Endothelial cell of umbilical vein (primary cell): Measurements from ENCODE around the gene MGAT4A.

Experiments
- CTCF ChIP-seq, 2 donors: IDR thresholded peaks; 1 replicate in 1 of 2; 2 replicates in 1 of 2; pipeline ENCODE4 v1.5.1; 2011; ENCODE audit warnings: low read length in 2 of 2, mild to moderate bottlenecking in 2 of 2, moderate library complexity in 2 of 2, control low read depth in 1 of 2, inconsistent platforms in 1 of 2, low read depth in 1 of 2; ENCODE audit not compliant: insufficient read depth in 1 of 2; ENCODE audit errors: extremely low read depth in 1 of 2
- EZH2 ChIP-seq: IDR thresholded peaks from 2 replicates; pipeline ENCODE4 v1.6.1; 2012; ENCODE audit warnings: borderline replicate concordance, low read depth, mild to moderate bottlenecking, moderate library complexity, low read length, inconsistent platforms; ENCODE audit not compliant: severe bottlenecking
- MYC ChIP-seq: IDR thresholded peaks from one replicate; pipeline ENCODE4 v1.6.1; 2011; ENCODE audit warnings: mild to moderate bottlenecking, low read depth, low read length
- POLR2A ChIP-seq: IDR thresholded peaks from 2 replicates; pipeline ENCODE4 v1.6.1; 2012; ENCODE audit warnings: low read depth, mild to moderate bottlenecking, control low read depth, low read length
- POLR2AphosphoS5 ChIP-seq: IDR thresholded peaks from 2 replicates; pipeline ENCODE4 v1.6.1; 2012; ENCODE audit warnings: low read depth, mild to moderate bottlenecking, control low read depth, low read length, moderate library complexity; ENCODE audit not compliant: insufficient read depth
- TF ChIP-seq, protein P1 (sequence below): IDR thresholded peaks from 2 replicates; pipeline ENCODE4 v1.6.1; 2011; ENCODE audit not compliant: insufficient read depth, insufficient read length

DNA sequence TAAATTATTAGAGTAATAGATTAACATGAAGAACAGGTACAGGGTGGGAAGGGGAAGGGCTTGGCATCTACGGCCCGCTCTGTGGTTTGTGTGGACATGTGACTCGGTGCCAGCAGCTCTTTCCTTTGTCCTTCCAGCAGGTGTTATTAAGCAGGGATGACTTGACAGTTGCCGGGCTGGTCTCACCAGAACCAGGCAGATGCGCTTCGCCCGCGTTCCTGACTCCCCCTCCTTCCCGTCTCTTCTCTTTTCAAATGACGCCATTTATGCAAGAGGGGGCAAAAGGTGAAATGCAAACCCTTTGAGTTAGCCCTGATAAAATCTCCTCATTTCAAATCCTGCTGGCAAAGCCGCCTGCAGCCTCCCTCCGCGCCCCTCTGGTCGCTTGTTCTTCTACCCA, 38.9 kb upstream of the MGAT4A start:
- no peak for TF ChIP-seq CTCF (IDR thresholded peaks at IDR 0.05; ENCODE audit: extremely low read depth in 1 of 2, insufficient read depth in 1 of 2, low read depth in 1 of 2, low read length in 2 of 2)
- TF ChIP-seq EZH2 = no peak
- TF ChIP-seq POLR2A = no peak
- TF ChIP-seq, protein P1, sequence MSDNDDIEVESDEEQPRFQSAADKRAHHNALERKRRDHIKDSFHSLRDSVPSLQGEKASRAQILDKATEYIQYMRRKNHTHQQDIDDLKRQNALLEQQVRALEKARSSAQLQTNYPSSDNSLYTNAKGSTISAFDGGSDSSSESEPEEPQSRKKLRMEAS = no peak
- no peak for TF ChIP-seq POLR2AphosphoS5
- no peak for TF ChIP-seq MYC
